ENCODE data around the gene PRKG1.

DNA sequence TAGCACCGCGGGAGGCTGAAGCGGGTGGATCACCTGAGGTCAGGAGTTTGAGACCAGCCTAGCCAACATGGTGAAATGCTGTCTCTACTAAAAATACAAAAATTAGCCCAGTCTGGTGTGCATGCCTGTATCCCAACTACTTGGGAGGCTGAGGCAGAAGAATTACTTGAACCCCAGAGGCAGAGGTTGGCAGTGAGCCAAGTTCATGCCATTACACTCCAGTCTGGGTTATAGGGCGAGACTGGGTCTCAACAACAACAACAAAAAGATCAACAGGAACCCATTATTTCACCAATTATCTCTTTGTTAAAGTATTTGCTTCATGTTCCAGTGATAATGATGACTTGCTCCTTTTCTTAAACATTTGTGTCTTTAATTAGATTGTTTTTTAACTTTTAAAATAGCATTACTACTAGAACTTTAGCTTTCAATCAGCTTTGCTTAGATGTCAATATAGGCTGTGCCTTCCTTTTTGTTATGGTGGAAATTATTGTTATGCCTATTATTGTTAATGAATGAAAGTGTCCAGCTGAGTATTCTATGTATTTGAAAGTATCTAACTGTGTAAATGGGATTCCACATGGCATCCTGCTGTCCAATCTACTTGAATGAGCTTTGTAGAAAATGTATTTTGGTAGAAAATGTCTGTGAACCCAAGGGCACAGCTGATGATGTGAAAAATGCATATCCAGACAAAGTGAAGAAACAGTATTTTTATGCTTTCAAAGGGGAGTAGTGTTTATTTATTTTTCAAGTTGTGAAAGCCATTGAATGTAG is 686.8 kb downstream of the PRKG1 start:
- no peak for TF ChIP-seq POLR2A (IDR thresholded peaks at IDR 0.05; ENCODE audit: low read depth, low read length)
- no peak for TF ChIP-seq POLR2AphosphoS5 (IDR thresholded peaks at IDR 0.05; ENCODE audit: low read depth, low read length)
